Airway epithelial cell (primary cell): Measurements from ENCODE around the gene PRAMEF25. TPM values are rescaled to one million over a fixed set of nuclear protein-coding genes. Genes with fewer than 3 reads are reported as not detected.

Source experiments
- total RNA-seq: library from RNA; depleted of rRNA; stranded (reverse); fragments of >200 nt; gene quantifications from 2 replicates; pipeline ENCODE4 v1.2.3, GENCODE V29; 2015

PRAMEF25 gene
- not detected in 2 replicates for total RNA-seq

DNA sequence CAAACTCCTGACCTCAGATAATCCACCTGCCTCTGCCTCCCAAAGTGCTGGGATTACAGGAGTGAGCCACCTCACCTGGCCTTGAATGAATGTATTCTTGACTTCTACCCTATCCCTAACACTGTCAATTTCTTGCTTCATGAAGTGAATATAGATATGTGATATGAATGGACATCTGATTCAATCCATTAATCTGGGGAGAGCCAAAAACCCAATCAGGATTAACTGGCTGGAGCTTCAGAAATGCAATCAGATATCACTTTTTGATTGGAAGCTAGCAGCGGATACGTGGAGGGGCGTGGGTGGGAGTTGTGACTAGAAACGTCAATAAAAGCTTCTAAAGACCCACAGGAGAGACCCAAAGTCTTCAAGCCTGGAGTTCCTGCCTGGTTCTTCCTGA, at the start of gene PRAMEF25:
PRAMEF25 (plus strand) TSS at position 301 of the 400 bp plus-strand sequence. CDS start 2,920 bp downstream, outside the sequence.

GRCh38 chr1:13056475-13056874, 14.1 kb upstream of the PRAMEF25 start, which contains the start of gene PRAMEF27:
Gene PRAMEF27, minus strand, starts transcription at chr1:13056575. Its CDS starts 2,916 bp downstream, at chr1:13053659.

GRCh38 chr1:13116754-13117153, 46.2 kb downstream of the PRAMEF25 start, which contains the start of gene HNRNPCL2:
Gene HNRNPCL2, minus strand, starts transcription at chr1:13116854. Its CDS starts 454 bp downstream, at chr1:13116400.

Other genes with a start within 250 kb of the PRAMEF25 start
- not detected in 2 replicates for gene PRAMEF11, start 239.4 kb upstream of the PRAMEF25 start, total RNA-seq
- not detected in 2 replicates for gene HNRNPCL1, start 222.1 kb upstream of the PRAMEF25 start, total RNA-seq
- not detected in 2 replicates for gene PRAMEF2, start 213.7 kb upstream of the PRAMEF25 start, total RNA-seq
- not detected in 2 replicates for gene PRAMEF4, start 184.6 kb upstream of the PRAMEF25 start, total RNA-seq
- not detected in 2 replicates for gene PRAMEF10, start 172.5 kb upstream of the PRAMEF25 start, total RNA-seq
- not detected in 2 replicates for gene PRAMEF7, start 154.2 kb upstream of the PRAMEF25 start, total RNA-seq
- not detected in 2 replicates for gene PRAMEF6, start 123.2 kb upstream of the PRAMEF25 start, total RNA-seq
- not detected in 2 replicates for gene PRAMEF27, start 14.2 kb upstream of the PRAMEF25 start, total RNA-seq
- gene HNRNPCL3, start 10.0 kb upstream of the PRAMEF25 start, total RNA-seq: not detected in 2 replicates
- not detected in 2 replicates for gene HNRNPCL2, start 46.1 kb downstream of the PRAMEF25 start, total RNA-seq
- not detected in 2 replicates for gene PRAMEF26, start 85.2 kb downstream of the PRAMEF25 start, total RNA-seq
- not detected in 2 replicates for gene HNRNPCL4, start 94.9 kb downstream of the PRAMEF25 start, total RNA-seq
- not detected in 2 replicates for gene PRAMEF9, start 101.1 kb downstream of the PRAMEF25 start, total RNA-seq
- gene PRAMEF13, start 130.6 kb downstream of the PRAMEF25 start, total RNA-seq: not detected in 2 replicates
- gene PRAMEF18, start 155.4 kb downstream of the PRAMEF25 start, total RNA-seq: not detected in 2 replicates
- not detected in 2 replicates for gene PRAMEF5, start 183.4 kb downstream of the PRAMEF25 start, total RNA-seq
- gene PRAMEF8, start 214.4 kb downstream of the PRAMEF25 start, total RNA-seq: not detected in 2 replicates
- not detected in 2 replicates for gene PRAMEF33, start 232.8 kb downstream of the PRAMEF25 start, total RNA-seq
- not detected in 2 replicates for gene PRAMEF15, start 244.8 kb downstream of the PRAMEF25 start, total RNA-seq